ENCODE measurements around the gene NTM.

The NTM gene

DNA sequence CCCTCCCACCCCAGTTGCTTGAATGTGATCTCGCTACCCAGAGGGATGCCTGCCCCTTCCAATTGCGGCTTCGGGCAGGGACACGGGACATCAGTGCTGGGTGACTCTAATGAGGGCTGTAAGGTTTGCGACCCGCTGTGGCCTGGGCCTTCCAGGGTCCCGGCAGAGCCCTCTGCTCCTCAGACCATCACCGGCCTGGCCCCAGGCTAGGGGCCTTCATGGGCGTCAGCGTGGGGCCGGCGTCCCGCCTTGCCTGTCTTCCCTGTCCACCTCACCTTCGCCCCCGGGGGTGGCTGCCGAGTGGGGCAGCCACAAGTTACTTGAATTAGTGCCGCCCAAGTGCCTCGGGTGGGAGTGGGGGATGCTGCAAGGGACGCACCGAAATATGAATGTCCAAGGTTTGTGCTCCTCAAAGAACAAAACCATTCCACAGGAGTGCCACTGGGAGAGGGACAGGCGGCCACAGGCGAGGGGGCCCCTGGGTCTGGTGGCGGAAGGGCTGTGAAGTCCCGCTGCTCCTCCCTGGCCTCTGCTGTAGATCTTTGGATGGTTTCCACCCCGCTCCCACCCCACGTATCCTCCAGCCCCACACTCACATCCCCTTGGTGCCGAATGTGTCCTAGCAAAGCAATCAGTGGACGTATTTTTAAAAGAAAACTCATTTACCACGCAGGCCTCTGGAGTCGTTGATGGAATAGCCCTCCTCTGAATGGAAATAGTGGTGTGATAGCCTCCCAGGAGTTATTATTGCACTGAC lies 317.1 kb downstream of the NTM start:
- DNase-seq (ENCODE audit: low read depth): no peak

DNA sequence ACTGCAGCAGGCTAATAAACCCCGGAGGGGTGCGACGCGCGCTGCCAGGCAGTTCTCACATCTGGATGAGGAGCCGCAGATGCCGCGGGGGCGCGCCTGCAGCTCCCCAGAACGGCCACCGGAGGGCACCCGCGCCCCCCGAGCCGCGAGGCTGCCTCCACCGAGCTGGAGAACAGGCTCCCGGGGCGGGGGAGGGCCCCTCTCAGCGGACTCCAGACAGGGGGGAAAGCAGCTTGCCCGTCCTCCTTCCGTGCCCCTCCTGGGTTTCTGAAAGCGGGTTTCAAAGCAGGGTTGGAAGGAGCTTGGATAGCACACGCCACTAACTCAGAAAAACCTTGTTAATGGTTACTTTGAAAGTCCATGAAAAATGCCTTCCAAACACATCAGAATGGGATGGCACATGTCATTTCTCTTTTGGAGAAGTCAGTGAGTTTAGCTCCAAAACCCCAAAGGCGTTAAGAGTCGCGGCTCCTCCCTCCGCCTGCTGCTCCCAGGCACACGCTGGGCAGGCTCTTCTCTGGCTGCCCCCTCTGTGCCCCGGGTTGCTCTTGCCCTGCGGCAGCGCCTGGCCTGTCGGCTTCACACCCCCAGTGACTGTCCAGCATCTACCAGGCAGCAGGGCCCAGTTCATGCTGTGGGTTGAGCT lies 317.8 kb downstream of the NTM start:
- no peak for DNase-seq (ENCODE audit: low read depth)

DNA sequence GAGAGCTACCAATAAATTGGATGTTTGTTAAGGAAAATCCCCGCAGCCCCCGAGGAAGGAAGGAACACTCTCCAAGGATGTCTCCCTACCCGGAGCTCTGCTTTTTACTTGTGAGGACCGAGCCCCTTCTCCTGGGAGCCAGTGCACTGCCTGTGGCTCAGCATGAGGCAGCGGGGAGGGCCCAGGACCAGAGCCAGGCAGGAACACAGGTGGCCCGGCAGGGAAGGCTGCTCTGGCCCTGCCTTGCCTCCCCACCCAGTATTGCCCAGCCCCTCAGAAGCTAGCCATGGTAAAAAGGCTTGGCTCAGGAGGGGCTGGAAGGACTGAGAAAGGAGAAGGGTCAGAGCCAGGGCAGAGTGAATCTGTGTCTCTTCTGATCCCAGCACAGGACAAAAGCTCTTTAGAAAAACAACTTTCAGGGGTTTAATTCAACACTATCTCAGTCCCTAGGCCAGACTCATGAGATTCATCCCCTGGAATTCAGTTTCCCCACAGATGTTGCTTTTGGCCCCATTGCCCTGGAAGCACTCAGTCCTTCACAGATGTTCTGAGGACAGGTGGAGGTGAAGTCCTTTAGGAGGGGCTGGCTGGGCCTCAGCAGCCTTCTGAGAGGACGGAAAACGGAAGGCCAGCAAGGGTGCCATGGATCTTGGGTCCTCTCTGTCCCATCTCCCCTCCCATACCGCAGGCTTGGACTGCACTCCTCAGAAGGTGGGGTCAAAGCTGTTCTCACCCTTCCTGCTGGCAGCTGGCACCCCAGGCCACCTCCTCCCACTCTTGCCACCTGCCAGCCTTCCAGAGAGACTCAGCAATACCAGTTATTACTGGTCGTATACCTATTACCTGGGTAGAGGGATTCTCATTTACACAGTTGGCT lies 318.9 kb downstream of the NTM start:
- no peak for DNase-seq (ENCODE audit: low read depth)

DNA sequence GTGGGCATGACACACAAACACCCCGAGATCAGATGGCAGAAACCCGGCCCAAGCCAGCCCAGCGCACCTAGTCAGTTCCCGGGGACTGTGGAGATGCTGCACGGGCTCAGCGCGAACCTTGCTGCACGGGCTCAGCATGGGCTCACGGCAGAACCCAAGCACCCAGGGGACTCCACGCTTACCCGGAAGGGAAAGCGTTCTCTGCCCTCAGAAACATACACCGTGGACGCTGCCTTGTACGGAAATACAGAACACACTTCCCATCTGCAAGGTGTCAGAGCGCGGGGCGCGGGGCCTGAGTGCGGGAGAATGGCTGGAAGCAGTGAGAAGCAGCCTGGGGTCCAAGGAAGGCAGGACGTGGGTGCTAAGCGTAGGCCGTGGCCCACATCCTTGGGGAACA lies 319.9 kb downstream of the NTM start:
- no peak for DNase-seq (ENCODE audit: low read depth)

DNA sequence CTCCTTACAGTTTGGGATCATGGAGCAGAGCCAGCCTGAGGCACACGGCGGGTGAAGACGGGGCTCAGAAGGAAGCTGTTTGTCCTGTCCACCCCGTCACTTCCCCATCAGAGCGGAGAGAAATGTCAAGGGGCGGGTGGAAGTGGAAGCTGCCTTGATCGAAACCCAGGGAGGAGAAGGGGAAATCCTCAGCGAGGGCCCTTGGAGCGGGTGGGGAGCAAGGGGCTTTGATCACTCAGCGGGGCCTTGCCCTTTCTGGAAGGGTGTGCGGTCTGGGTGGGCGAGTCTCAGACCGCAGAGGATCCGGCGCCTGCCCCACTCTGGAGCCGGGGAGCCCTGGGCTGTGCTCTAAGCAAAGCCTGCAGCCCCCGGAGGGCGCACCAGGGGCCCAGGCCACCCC lies 320.4 kb downstream of the NTM start:
- DNase-seq (ENCODE audit: low read depth): no peak

DNA sequence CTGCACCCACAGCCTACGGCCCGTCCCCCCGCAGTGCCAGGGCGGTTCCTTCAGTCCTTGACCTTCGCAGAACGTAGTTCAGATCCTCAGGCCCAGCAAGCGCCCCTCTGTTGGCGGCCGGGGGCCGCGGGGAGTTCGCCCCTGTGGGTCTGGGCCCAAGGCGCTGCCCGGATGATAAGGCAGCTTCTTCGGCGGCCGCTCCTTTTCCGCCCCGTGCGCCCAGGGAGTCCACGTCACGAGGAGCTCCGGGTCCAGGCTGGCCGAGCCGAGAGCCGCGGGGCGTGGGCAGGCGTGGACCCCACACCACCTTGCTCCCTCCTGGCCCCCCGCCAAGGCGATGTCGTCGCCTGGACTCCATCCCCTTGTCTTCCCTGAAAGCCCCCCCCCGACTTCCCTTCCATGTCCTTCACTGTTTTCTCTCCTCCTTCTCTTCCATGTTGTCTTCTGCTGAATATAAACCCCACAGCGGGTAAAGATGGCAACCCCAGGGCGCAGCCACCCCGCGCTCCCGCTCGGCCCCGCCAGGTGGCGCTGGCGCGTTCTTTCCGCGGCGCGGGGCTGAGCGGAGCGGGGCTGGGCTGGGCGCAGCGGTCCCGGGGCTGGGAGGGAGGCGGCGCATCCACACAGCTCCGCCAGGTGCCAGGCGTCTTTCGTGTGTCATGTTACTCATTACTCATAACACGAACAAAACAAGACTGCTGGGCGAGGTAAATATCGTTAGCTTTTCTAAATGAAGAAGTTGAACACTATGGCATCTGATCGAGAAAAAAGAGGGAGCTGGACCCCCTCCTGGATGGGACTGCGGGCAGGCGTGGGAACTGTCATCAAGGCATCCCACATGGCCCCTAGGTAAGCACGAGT lies 321.0 kb downstream of the NTM start:
- no peak for DNase-seq (ENCODE audit: low read depth)

DNA sequence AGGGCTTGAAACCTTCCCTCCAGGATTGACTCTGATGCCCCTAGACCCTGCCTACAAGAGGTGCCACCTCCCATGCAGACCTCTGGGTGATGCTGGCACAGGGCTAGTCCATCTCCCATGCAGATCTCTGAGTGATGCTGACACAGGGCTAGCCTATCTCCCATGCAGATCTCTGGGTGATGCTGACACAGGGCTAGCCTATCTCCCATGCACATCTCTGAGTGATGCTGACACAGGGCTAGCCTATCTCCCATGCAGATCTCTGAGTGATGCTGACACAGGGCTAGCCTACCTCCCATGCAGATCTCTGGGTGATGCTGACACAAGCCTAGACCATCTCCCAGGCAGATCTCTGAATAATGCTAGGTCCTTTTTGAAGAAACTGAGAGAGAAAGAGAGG lies 321.7 kb downstream of the NTM start:
- DNase-seq (ENCODE audit: low read depth): no peak

DNA sequence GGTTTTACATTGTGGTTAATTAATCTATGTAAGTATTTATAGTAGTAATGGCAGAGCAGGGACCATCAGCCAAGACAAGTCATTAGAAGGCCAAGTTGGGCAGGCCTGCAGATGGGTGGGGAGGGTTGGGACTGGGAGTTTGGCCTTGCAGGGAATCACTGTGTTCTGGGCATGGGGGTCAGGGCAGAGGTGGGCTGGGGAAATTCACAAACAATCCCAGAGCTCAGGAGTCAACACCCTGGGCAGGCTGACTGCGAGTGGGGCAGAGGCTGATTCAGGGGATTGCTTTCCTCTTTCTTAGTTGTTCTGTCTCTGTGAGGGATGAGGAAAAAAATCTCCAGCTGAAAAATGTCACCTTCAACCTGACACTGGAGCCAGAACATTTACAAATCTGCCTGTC lies 322.5 kb downstream of the NTM start:
- no peak for DNase-seq (ENCODE audit: low read depth)

DNA sequence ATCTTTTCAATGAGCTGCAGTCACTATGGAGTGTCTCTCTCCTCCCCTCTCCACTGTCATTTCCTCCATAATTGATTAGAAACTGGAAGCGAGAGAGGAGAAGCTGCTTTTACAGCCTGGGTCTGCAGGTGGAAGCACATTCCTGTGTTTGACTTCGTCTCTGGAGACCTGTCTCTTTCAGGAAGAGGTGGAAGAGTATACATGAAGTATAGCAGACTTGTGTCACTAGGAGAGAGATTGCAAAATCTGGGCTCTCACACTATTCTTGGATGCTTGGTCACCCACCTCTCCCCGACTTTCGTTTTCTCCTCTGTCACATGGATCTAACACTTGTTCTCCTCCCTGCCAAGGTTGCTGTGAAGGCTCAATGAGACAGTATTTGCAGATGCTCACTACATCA lies 323.3 kb downstream of the NTM start:
- no peak for DNase-seq (ENCODE audit: low read depth)

DNA sequence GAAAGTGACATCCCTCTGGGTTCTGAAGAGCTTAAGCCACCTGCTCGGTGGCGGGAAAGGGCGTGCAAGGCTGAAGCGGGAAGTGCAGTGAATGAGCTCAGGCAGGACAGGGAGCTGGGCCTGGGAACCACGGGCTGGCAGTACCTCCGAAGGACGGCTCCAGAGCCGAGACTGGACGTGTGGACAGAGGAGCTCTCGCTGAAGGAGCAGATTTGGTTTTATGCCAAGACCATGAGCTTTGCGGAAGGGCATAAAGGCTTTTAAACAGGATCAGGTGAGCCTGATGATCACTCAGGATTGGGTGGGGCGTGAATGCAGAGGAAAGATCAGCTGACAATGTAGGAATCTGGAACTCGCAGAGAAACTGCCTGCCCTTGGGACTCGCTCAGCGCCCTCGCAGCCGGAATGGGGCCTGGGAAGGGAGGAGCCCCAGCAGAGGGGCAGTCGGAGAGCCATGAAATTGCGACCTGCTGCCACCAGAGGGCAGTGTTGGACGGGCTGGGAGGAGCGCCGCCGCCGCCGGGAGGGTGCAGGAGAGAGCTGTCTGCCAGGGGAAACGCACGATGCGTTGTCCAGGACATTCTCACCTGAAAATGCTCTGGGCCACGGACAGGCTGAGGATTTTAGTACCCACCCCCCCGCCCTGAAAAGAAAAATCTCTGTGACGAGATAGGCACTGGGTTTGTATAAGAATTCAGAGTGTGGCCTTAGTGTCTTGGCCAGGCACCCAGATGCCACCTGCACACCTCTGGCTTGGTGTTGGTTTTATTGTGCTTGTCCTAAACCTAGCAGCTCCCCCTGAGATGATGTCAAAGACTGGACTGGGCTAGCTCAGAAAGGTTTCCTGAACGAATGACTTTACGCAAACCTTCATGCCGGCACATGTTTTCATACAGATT lies 324.4 kb downstream of the NTM start:
- peak; percentile 42 for DNase-seq (ENCODE audit: low read depth)

DNA sequence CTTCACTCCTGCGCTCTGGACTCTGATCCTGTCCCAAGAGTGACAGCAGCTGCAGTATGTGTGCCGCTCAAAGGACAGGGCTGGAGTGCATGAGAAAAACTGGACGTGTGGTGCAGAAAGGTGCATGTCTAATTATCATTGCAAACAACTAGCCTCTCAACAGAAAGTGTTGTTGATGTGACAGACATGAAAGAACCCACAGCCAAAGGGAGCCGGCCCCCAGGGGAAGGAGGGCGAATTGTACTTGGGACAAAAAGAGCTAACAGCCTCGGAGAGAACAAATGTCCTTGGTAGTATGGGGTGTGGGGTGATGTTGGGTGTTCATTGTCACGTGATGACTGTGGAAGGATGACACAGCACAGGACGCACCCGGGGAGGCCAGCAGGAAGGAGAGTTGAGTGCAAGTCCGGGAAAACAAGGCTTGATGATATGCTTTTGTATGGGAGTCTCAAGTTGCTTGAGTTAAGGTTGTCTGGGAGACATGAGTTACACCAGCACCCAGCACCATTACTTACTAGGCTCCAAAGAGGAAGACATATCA lies 325.5 kb downstream of the NTM start:
- no peak for DNase-seq (ENCODE audit: low read depth)

DNA sequence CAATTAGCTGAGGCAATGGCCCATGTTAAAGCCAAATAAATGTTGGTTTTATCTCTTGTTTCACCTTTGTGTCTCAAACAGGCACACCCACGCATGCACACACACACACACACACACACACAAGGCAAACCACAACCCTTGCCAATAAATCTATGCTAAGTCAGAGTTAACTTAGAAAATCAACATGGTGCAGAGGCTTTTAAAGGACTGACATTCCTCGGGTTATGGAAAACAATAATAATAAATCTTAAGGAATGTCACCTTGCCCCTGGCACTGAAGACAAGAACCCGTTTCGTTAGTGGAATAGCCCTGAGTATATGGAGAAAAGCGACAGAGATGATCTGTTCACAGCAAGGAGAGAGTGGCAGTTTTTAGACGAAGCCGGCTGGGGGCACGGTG lies 326.3 kb downstream of the NTM start:
- no peak for DNase-seq (ENCODE audit: low read depth)

DNA sequence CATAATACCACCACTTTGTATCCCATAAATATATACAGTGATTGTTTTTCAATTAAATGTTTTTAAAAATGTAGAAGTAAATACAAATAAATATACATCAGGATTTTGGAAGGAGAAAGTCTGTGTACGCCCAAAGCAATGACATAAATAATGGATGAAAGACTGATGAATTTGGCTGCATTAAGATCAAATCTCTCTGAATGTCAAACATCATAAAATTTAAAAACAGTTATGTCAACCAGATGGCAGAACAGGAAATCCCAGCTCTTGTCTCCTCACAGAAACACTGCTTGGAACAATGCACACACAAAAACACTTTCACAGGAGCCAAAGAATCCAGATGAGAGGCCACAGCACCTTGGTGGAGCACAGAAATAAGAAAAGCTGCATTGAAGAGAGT lies 332.9 kb downstream of the NTM start:
- DNase-seq (ENCODE audit: low read depth): no peak

DNA sequence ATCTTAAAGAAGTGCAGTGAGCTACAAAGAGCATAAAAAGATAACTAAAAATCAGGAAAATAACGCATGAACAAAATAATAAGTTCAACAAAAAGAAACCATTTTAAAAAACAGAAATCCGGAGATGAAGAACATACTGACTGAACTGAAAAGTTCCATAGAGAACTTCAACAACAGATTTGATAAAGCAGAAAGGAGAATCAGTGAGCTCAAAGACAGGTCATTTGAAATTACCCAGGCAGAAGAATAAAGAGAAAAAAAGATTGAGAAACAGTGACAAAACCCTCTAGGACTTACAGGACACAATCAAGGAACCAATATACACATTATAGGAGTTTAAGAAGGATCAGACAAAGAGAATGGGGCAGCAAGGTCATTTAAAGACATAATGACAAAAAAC lies 334.3 kb downstream of the NTM start:
- no peak for DNase-seq (ENCODE audit: low read depth)

DNA sequence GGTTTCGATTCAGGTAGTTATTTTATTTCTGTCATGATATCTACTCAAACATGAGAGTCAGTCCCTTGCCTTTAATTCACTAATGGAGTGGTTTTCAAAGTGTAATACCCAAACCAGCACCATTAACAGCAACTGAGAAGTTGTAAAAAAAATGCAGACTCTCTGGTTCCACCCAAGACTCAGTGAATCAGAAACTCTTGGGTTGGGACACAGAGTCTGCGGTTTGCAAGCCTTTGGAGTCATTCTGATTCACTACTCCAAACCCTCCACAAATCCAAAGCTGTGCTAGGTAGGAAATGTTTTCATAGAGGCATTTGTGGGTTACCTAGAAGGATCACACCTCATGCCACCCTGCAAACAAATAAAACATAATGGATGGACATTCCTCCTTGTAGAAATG lies 340.1 kb downstream of the NTM start:
- peak; percentile 3 for DNase-seq (ENCODE audit: low read depth)

DNA sequence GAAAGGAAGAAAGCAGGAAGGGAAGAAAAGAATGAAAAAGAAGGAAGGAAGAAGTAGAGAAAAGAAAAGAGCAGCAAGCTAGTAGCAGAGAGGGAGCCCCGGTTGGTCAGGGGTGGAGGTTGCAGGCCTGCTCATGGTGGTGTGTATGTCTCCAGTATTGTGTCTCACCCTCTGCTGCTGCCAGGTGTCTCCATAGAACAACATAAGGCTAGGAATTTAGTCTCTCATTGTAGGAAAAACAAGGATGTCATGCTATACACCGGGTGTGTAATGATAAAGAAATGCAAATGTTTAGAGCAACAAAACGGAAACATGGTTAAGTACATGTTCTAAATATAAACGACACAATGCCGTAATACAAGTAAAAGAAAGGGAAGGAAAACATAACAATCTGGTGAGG lies 342.5 kb downstream of the NTM start:
- no peak for DNase-seq (ENCODE audit: low read depth)

DNA sequence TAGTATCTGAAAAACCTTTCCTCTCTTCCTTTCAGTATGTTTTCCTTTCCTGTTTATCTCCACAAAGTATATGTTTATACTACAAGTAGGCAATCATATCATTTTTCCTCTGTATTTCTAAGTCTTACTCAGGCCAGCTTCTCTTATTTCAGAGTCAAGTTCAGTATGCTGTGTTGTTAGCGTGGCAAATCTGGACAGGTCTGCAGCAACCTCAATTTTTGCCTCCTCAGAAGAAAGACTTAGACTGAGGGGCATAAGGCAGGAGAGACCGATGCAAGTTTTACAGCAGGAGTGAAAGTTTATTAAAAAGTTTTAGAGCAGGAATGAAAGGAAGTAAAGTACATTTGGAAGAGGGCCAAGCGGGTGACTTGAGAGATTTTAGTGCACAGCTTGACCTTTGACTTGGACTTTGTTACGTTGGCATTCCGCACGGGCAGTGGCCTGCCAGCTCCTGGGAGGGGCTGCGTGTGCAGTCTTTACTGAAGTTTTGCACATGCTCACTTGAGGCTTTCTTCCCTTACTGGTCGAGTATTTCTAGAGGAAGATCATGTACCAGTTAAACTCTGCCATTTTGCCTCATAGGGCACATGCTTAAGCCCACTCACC lies 343.2 kb downstream of the NTM start:
- DNase-seq (ENCODE audit: low read depth): no peak

DNA sequence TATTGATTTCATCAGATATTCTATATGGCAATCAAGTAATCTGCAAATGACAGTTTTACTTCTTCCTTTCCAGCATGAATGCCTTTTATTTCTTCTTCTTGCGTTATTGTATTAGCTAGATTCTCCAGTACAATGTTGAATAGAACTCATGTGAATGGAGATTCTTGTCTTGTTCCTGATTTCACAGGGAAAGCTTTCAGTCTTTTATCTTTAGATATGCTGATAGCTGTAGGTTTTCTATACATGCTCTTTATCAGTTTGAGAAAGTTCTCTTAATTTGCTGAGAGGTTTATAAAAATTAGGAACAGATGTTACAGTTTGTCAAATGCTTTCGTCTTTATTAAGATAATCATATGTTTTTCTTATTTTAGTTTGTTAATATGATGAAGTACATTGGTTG lies 347.2 kb downstream of the NTM start:
- no peak for DNase-seq (ENCODE audit: low read depth)

DNA sequence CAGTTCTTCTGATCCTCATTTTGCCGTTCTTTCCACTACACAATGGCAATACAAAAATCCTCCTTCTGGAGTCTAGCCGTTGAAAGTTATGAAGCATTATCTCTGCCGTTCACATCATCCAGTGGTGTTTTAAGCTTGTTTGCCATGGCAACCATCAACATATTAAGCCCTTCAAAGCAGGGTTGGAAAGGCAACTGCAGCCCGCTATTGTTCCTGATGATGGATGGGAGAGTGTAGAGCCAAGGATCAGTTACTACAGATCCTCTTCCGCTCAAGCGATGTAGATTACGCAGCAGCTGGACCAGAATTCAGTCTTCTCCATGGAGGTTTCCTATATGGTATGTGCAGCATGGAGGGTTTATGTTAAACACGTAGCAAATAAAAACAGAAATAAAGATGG lies 352.7 kb downstream of the NTM start:
- DNase-seq (ENCODE audit: low read depth): no peak

DNA sequence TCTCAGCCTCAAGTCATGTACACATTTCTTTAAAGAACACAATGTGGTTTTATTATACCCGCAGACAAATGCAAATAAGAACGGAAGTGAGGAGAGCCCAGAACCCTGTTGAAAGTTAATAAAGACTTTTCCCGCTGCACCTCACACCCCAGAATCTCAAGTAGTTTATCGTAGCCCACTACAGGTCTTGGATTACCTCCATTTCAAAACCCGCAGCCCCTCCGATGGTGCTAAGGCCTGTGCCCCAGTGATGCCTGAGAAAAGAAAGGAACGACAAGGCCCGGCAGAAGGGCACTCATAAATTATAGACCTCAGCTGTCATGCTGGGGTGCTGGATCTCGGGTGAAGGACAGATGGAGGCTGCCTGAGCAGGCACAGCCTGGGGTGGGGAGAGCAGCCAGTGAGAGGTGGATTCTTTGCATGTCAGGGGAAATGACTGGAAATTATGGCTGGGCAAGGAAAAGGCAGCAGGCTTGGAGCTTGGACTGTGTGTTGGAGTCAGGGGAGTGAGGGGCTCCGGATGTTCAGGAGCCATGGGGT lies 354.1 kb downstream of the NTM start:
- DNase-seq (ENCODE audit: low read depth): no peak

All from GM04504 (cell line).